ENCODE results near the gene KCNQ4. TPM values are rescaled to one million over a fixed set of nuclear protein-coding genes. Genes with fewer than 3 reads are reported as not detected.

Gene KCNQ4
- total and polyA plus RNA-seq, 2 of the 4 experiments (the other 2 are of a cell fraction), result 0.07 TPM; not detected in 1

Small RNA genes within 50 kb of the gene (microRNA-seq; reads per million reads assigned to microRNA genes)
- gene MIR30C1 (ENCODE audit: insufficient read depth in 1 of 2, insufficient read length in 1 of 2, unreplicated experiment in 1 of 2) (14.5 to 25.2 reads per million in 2 experiments), gene MIR30E (ENCODE audit: insufficient read depth in 1 of 2, insufficient read length in 1 of 2, unreplicated experiment in 1 of 2) (4,276 to 19,502 reads per million in 2 experiments), gene RN7SL326P (ENCODE audit: insufficient read depth, insufficient read length) (not detected)

Small RNA genes within 50 kb of the gene (small RNA-seq; reads per million reads assigned to genes)
- gene MIR30C1, result 1.3 to 68.4 (median 52.4) reads per million in 5 experiments
- gene MIR30E, result 176 to 22,428 (median 15,834) reads per million in 5 experiments
- gene RN7SL326P, result 0 reads per million in 5 experiments

Other genes starting within 250 kb of the KCNQ4 start
- 0.28 and 0.36 TPM in 2 replicates for gene RIMS3, start 118.1 kb upstream of the KCNQ4 start, total RNA-seq (2012; rRNA removed)
- gene RIMS3, start 118.1 kb upstream of the KCNQ4 start, polyA plus RNA-seq (2012; rRNA removed), result 0.10 and 0.22 TPM in 2 replicates
- gene NFYC, start 92.1 kb upstream of the KCNQ4 start, total RNA-seq (2012; rRNA removed), result 43.3 and 45.2 TPM in 2 replicates
- 62.2 and 74.6 TPM in 2 replicates for gene NFYC, start 92.1 kb upstream of the KCNQ4 start, polyA plus RNA-seq (2012; rRNA removed)
- gene CITED4, start 78.6 kb downstream of the KCNQ4 start, total RNA-seq (2012; rRNA removed), result under 0.01 and 0.28 TPM in 2 replicates
- gene CITED4, start 78.6 kb downstream of the KCNQ4 start, polyA plus RNA-seq (2012; rRNA removed), result 1.6 and 2.2 TPM in 2 replicates
- gene CTPS1, start 195.9 kb downstream of the KCNQ4 start, total RNA-seq (2012; rRNA removed), result 41.0 and 45.5 TPM in 2 replicates
- 40.4 and 43.2 TPM in 2 replicates for gene CTPS1, start 195.9 kb downstream of the KCNQ4 start, polyA plus RNA-seq (2012; rRNA removed)
- under 0.01 TPM in 2 replicates for gene SLFNL1, start 237.9 kb downstream of the KCNQ4 start, total RNA-seq (2012; rRNA removed)
- 0.07 and 0.09 TPM in 2 replicates for gene SLFNL1, start 237.9 kb downstream of the KCNQ4 start, polyA plus RNA-seq (2012; rRNA removed)

All from IMR-90 (cell line).